NCI-H2081 (cell line): ENCODE data around the gene CELA1.
"Not testable (repeated sequence)": the region's sequence is repeated elsewhere in the genome, so short reads cannot be mapped to it uniquely, and the experiment has no call there.

Source experiments
- DNase-seq, 2 experiments: peaks; one replicate each; lab custom pipeline; 2025; lab: John Stamatoyannopoulos, UW

Gene CELA1

GRCh38 chr12:51343201-51343600, 3.3 kb downstream of the CELA1 start:
- DNase-seq, result no peak

- DNase-seq, result no peak
These were observed 4.1 kb downstream of the CELA1 start for GRCh38 chr12:51342416-51342815.

GRCh38 chr12:51341251-51342007, 5.0 kb downstream of the CELA1 start:
- peak; percentile 55 to 72 for DNase-seq

DNA sequence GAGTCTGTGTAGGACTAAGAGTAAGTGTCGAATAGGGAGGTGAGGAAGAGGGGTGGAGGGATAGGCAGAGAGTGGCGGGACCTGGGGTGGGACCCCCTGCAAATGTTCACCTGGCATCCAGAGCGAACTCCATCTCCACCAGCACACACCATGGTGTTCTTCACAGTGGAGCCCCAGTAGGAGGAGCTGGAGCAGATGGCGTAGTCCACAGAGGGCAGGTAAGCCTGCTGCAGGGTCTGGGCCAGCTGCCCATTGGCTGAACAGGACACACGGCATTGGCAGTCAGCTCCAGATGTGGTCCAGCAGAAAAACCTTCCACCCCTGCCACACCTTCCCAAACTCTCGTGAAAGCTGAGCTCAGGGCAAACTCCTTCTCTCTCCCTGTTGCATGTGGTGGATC, 6.7 kb downstream of the CELA1 start:
- DNase-seq, result no peak

- not testable (repeated sequence) for DNase-seq
These were observed 9.1 kb downstream of the CELA1 start for GRCh38 chr12:51337336-51337735.

GRCh38 chr12:51335931-51336330, 10.5 kb downstream of the CELA1 start:
- DNase-seq, result no peak

GRCh38 chr12:51334764-51335163, 11.7 kb downstream of the CELA1 start:
- DNase-seq, result no peak

GRCh38 chr12:51333536-51333935, 12.9 kb downstream of the CELA1 start:
- no peak for DNase-seq

DNA sequence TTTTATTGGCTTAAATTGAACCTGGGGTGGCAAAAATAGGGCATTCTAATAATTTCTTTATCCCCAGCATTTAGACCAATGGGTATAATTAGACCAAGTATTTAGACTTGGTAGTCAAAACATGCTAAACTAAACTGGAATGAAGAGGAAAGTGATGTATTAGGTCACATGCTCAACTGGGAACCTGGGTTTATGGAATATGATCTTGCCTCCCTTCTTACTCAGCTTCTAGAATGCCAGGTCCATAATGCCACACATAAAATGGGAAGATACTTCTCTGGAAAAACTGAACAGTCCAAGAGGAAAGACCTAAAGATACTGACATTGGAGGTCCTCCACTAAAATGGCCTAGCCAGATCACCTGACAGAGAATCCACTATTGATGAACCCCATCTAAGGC, 16.3 kb downstream of the CELA1 start:
- no peak for DNase-seq

DNA sequence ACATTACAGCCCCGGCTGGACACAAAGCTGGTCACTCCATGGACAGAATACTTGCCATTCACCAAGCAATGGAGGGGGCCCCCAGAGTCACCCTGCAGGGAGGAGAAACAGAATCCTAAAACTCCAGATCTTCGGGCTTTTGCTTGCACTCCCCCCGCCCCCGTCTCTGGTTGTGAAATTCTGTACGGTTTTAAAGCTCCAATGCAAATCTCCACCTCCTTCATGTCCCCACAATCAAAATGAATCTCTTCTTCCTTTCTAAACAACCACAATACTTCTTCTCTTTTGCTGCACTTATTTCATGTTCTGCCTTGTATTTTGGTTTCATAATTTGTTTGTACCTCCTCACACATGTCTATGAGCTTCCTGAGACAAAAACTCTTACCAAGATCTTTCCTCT, 16.7 kb downstream of the CELA1 start:
- DNase-seq, result no peak

DNA sequence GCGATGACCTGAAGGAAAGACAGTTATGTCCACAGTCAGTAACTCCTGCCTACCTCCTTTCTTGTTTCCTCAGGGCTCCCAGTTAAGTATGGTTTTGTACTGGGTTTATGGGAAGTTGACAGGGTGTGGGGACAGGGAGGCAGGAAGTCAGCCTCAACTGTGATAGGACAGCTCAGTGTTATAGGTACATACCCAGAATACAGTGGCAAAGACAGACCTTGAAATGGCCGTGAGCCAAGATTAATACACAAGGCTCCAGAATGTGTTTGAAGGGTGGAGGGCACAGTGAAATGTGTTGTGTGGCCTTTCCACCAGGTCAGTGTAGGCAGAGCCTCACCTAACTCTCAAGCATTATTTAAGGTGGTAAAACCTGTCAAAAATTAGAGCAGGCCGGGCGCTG, 17.9 kb downstream of the CELA1 start:
- no peak for DNase-seq

GRCh38 chr12:51326698-51327439, 19.6 kb downstream of the CELA1 start:
- DNase-seq, result no peak

DNA sequence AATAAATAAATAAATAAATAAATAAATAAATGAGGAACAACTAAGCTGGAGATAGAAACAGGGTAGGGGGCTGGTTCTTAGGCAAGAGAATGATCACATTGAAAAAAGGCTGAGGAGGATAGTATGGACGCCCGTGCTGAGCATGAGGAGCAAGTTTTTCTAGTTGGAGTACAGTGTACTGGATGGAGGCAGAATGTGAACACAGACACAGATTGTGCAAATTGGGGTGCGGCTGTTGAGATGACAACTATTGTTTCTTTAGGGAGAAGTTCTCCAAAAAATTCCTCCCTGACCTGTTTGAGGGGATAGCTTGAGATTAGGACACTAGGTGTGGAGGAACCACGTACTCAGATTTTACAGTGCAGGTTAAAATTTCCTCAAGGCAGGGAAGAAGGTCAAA, 21.5 kb downstream of the CELA1 start:
- DNase-seq, result no peak

- DNase-seq, result no peak
These were observed 22.2 kb downstream of the CELA1 start, which contains the start of gene BIN2 for GRCh38 chr12:51323966-51324895. BIN2 (minus strand) TSS chr12:51324174; CDS start chr12:51324102, 72 bp downstream.

- DNase-seq, result no peak
These were observed 23.0 kb downstream of the CELA1 start for GRCh38 chr12:51323317-51323960.

- DNase-seq, result no peak
These were observed 24.0 kb downstream of the CELA1 start for GRCh38 chr12:51322452-51322851.

GRCh38 chr12:51321882-51322281, 24.6 kb downstream of the CELA1 start:
- DNase-seq, result no peak

DNA sequence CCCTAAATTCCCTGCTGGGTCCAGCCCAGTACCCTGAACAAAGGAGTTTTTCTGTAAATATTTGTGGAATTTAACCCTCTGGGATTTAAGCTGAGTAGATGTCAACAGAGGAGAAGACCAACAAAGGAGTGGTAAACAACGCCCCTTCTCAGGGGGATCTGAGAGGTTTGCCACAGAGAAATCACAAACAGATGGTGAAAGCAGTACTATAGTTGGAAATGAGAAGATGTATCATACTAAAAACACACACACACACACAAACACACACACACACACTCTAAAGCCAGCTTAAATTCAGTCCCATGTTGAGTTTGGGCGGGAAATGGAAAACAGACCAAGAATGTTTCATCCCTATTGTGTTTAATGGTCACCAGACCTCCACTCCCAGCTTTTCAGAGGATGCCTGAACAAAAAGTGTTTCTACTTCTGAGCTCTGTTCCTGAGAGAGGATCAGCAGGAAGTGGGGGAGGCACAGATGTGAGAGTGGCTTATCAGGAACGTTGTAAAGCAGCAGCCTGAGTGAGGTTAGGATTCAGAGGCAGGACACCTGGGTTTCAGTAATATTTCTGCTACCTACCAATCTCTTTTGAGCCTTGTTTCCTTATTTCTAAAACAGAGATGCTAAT, 25.7 kb downstream of the CELA1 start:
- DNase-seq, result no peak

DNA sequence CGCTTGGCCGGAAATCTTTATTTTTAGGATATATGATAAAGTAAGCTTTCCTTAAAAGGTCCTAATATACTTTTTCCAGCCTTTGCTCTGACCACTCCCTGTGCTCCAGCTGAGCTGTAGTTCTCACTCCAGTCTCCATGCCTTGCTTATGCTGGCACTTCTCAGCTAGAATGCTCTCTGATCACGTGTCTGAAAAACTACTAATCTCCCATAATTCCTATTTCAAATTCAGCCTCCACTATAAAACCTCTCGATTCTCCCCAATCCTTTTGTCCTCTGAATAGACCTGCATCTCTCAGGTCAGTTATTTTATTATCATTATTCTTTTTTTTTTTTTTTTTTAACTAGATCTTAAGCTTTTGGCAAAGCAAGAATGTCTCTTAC, 26.2 kb downstream of the CELA1 start:
- DNase-seq, result no peak

- no peak for DNase-seq
These were observed 27.5 kb downstream of the CELA1 start for GRCh38 chr12:51318846-51319599.
